ENCODE results near the gene ARHGEF4. TPM values are rescaled to one million over a fixed set of nuclear protein-coding genes. Genes with fewer than 3 reads are reported as not detected.
"Not testable (repeated sequence)": the region's sequence is repeated elsewhere in the genome, so short reads cannot be mapped to it uniquely, and the experiment has no call there.

The ARHGEF4 gene
- total and polyA plus RNA-seq, 2 donors, result 7.0 to 18.2 TPM

DNA sequence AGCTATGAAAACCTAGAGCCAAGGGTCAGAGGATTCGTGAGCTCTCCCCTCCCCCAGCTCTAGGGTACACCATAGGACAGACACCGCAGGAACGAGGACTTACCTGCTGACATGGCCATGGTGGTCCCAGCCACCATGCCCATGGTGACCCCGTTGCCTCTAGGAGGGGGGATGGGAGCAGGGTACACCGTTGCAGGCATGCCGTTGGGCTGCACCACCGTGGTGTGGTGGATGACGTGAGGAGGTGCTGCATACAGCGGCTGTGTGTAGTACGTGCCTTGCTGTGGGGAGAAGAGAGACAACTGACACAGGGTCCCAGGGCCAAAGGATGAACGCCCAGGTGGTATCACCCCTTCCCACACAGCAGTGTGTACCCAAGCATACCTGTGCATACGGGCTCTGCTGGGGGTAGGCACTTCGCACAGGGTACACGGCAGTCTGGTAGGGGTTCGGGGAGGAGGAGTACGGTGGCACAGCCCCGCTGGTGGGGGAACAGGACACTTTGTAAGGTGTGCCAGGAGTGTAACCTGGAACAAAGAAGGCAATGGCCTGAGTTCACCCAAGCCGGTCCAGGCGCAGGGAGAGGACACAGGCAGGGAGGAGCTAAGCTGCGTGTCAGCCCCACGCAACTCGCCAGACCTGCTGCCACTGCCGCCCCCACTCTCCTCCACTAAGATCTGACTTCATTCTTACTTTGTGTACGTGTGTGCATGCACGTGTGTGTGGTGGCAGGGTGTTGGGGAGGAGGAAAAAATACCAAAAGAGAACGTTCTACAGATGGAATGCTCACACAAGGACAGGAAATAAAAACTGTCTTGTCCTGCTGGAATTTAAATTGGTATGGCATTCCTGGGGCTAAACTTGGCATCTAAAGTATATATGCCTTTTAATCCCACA lies 218.7 kb downstream of the ARHGEF4 start:
- no peaks in the 10 kb centered on the region for H3K36me3 ChIP-seq (ENCODE audit: insufficient read depth)
- 87% methylated on average over 26 of the region's 26 CpGs for WGBS
- H3K4me3 ChIP-seq (ENCODE audit: low read depth, low read length), result no peak overlapping the region
- H3K27ac ChIP-seq (ENCODE audit: low read depth), result no peak overlapping the region
- H3K4me1 ChIP-seq (ENCODE audit: insufficient read depth), result no peaks in the 10 kb centered on the region
- no peak for DNase-seq (ENCODE audit: extremely low spot score)

DNA sequence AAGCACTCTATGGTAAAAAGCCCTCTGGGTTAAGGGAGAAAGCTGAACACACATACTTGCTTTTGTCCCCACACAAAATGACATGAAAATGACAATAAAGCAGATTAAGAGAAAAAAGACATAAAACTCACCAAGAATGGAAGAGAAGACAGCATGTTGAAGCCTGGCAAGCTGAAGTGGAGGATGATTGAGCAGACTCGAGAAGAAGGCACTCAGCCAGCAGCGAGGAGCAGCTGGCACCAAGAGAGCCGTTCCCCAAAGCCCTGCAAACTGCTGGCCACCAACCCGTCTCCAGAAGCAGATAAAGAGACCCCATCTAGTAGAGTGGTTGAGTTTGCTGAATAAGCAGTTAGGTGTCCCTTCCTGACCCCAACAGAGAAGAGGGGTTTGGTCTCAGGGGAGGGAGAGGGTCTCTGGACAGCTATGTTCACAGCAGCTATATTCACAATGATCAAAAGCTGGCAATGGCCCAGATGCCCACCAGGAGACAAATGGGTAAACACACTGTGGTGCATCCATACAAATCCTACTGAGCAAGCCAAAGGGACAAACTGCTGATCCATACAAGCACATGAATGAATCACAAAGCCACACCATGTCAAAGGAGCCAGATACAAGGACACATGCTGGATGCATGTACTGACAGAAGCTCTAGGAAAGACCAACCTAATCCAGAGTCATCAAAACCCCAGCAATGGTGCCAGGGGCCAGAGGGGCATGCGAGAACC lies 219.7 kb downstream of the ARHGEF4 start:
- Histone ChIP-seq H3K4me3 (ENCODE audit: low read depth, low read length) (no peak overlapping the region), H3K27ac (ENCODE audit: low read depth) (no peak overlapping the region), H3K4me1 (ENCODE audit: insufficient read depth) (no peaks in the 10 kb centered on the region), H3K36me3 (ENCODE audit: insufficient read depth) (no peaks in the 10 kb centered on the region)
- no peak for DNase-seq (ENCODE audit: extremely low spot score)
- 61% methylated on average over 5 of the region's 5 CpGs for WGBS

DNA sequence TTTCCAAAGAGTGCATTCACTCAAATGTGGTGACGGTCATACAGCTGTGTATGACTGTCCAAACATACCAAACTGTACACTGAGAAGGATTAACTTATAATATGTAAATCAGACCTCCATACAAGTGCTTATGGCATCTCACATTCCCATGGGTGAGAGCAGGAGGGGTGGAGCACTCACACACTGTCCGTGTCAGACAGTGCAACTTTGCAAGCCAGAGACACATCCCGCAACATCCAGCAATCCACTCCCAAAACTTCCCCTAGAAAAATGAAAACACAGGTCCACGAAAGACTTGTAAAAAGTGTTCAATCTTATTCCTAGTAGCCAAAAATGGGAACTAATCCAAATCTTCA lies 220.2 kb downstream of the ARHGEF4 start:
- Histone ChIP-seq H3K4me1 (ENCODE audit: insufficient read depth) (no peaks in the 10 kb centered on the region), H3K36me3 (ENCODE audit: insufficient read depth) (no peaks in the 10 kb centered on the region)
- 71% methylated on average over 4 of the region's 4 CpGs for WGBS

DNA sequence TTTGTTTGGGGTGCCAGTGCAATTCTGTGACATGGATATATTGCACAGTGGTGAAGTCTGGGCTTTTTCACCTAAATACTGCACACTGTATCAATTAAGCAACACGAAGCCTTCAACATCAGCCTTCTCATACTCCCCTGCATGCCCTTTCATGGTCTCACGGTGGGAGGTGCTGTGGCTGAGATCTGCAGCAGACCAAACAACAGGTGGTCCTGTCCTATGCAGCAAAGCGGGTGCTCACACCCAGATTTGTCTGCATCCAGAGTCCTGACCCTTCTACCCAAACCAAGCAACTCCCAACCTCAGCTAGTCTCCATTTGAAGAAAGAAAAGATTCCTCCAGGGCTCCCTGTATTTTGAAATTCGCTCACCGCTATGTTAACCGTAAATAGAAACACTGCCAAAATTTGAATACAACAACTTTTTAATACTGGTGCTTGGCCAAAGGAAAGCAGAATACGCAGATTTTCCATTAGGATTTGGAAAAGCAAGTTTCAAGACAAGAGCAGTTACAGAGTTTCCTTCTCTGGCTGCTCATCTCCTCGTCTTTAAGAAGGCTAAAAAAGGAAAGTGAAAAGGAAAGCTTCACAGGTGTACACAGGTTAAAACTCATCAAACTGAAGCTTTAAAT lies 221.6 kb downstream of the ARHGEF4 start:
- Histone ChIP-seq H3K36me3 (ENCODE audit: insufficient read depth) (no peaks in the 10 kb centered on the region), H3K4me3 (ENCODE audit: low read depth, low read length) (no peak overlapping the region), H3K27ac (ENCODE audit: low read depth) (no peak overlapping the region), H3K4me1 (ENCODE audit: insufficient read depth) (no peaks in the 10 kb centered on the region)
- no peak for DNase-seq (ENCODE audit: extremely low spot score)
- WGBS, result 76% methylated on average over 8 of the region's 8 CpGs

More for the DNA sequence above, 220.2 kb downstream of the ARHGEF4 start:
- Histone ChIP-seq H3K27ac (ENCODE audit: low read depth) (no peak overlapping the region), H3K4me3 (ENCODE audit: low read depth, low read length) (no peak overlapping the region)
- no peak for DNase-seq (ENCODE audit: extremely low spot score)

DNA sequence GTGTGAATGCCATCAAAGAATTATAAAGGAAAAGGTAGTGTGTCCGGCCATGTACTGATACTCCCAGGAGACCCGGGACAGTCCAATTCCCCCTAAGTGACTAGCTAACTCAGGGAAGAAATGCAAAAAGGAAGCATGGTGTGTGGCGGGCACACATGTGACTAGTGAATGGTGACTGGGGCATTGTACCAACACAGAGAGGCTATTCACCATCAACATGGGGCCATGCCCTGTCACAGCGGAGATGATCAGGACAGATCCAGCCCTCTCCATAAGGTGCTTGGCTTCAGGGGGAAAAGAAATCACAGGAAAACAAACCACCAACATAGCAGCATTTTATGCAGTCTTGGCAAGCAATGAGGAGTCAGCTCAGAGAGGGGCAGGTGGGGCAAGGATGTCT lies 222.2 kb downstream of the ARHGEF4 start:
- WGBS, result 95% methylated on average over 4 of the region's 4 CpGs
- Histone ChIP-seq H3K4me3 (ENCODE audit: low read depth, low read length) (no peak overlapping the region), H3K36me3 (ENCODE audit: insufficient read depth) (no peaks in the 10 kb centered on the region), H3K4me1 (ENCODE audit: insufficient read depth) (peaks cover 3% of the 10 kb centered on the region), H3K27ac (ENCODE audit: low read depth) (no peak overlapping the region)
- DNase-seq (ENCODE audit: extremely low spot score), result no peak

DNA sequence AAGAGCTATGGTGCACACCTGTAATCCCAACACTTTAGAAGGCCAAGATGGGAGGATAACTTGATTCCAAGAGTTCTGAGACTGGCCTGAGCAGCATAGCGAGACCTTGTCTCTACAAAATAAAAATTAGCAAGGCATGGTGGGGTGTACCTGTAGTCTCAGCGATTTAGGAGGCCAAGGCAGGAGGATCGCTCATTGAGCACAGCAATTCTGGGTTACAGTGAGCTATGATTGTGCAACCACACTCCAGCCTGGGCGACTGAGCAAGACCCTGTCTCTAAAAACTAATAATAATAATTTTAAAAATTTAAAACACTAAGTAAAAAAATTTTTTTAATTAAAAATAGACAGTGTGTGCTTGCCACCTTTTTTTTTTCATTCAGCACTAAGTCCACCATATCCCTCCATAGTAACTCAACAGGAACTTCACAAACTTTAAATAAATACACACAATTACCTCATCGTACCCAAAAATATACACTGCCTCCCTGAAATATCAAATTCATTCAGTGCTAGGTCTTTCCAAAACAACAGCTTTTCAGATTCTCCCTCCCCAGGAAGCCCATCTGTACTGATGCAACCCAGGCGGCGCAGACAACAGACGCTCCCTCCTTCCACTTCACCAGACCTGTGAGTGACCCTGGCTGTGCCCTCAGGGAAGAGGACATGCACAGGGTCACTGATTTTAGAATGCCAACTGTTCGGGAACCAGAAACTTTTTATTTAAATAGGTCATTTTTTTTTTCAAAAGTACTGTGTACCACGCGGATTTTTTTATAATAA lies 227.0 kb downstream of the ARHGEF4 start:
- Histone ChIP-seq H3K4me1 (ENCODE audit: insufficient read depth) (peaks cover 3% of the 10 kb centered on the region), H3K4me3 (ENCODE audit: low read depth, low read length) (no peak overlapping the region), H3K27ac (ENCODE audit: low read depth) (no peak overlapping the region), H3K36me3 (ENCODE audit: insufficient read depth) (no peaks in the 10 kb centered on the region)
- DNase-seq (ENCODE audit: extremely low spot score), result no peak
- WGBS, result 86% methylated on average over 11 of the region's 11 CpGs

DNA sequence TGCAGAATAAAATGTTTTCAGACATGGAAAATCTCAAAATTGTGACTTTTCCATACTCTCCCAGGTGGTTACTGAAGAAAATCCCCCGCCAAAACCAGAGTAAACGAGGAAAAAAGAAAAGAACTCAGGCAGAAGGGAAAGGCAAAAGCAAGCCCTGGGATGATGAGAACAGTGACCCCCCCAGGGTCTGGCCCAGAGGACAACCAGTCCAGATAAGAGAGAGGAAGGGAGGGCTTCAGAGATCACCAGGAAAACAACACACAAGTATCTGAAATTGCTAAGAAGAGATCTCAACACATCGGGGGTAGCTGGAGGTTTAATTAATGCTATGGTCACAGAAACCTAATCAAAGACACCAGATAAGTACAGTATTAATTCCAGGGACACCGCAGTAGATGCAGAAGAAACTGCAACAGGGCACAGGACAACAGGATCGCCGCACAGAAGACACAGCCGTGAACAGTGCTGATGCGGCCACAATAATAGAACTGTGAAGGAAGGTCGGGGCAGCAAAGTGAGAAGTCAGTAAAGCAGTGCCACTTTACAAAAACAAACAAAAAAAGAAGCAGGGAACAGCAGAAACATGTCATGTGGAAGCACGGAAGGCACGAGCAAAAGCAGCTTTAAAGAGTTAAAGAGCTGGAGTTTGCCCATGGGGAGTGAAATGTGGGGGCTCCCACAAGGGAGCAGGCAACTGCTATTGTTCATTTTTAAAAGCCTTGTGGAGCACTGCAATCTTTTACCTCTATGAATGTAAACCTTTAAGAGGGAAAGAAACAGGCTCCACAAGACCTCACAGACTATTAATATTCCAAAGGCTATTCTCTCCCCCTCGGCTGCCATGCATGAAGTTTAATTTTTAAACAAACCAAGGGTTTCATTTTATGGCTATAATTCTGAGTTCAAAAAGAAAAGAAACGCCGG lies 228.1 kb downstream of the ARHGEF4 start:
- Histone ChIP-seq H3K27ac (ENCODE audit: low read depth) (no peak overlapping the region), H3K4me3 (ENCODE audit: low read depth, low read length) (no peak overlapping the region), H3K4me1 (ENCODE audit: insufficient read depth) (peaks cover 3% of the 10 kb centered on the region), H3K36me3 (ENCODE audit: insufficient read depth) (no peaks in the 10 kb centered on the region)
- DNase-seq (ENCODE audit: extremely low spot score), result no peak
- 72% methylated on average over 14 of the region's 14 CpGs for WGBS

DNA sequence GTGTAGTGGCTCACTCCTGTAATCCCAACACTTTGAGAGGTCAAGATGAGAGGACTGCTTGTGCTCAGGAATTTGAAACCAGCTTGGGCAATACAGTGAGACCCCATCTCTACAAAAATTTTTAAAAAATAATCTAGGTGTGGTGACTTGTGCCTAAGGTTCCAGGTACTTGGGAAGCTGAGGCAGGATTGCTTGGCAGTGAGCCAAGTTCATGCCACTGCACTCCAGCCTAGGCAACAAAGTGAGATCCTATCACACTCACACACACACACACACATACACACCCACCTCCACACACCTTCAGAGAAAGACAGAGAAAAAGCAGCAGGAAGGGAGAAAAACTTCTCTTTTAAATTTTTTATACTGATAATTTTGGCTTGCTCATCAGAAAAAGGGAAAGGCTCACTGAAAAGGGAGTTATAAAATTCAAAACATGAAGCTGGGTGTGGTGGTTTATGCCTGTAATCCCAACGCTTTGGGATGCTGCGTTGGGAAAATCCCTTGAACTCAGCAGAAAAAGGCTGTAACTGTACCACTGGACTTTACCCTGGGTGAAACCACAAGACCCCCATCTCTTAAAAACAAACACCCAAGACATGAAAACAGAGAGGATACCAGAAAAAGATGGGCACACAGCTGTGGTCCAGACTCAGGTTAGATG lies 230.9 kb downstream of the ARHGEF4 start:
- WGBS, result 31% methylated on average over 2 of the region's 2 CpGs
- Histone ChIP-seq H3K27ac (ENCODE audit: low read depth) (no peak overlapping the region), H3K36me3 (ENCODE audit: insufficient read depth) (peaks cover 4% of the 10 kb centered on the region), H3K4me3 (ENCODE audit: low read depth, low read length) (no peak overlapping the region), H3K4me1 (ENCODE audit: insufficient read depth) (peaks cover 3% of the 10 kb centered on the region)
- DNase-seq (ENCODE audit: extremely low spot score), result no peak

DNA sequence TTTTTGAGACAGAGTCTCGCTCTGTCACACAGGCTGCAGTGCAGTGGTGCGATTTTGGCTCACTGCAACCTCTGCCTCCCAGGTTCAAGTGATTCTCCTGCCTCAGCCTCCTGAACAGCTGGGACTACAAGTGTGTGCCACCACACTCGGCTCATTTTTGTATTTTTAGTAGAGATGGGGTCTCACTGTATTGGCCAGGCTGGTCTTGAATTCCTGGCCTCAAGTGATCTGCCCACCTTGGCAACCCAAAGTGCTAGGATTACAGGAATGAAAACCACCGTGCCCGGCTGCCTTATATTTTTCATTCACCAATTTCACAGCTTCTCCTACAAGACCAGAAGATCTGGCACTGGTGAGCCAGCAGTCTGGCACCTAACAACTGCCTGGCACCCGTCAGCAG lies 231.5 kb downstream of the ARHGEF4 start:
- H3K27ac ChIP-seq (ENCODE audit: low read depth); H3K4me3 ChIP-seq (ENCODE audit: low read depth, low read length); H3K4me1 ChIP-seq (ENCODE audit: insufficient read depth); H3K36me3 ChIP-seq (ENCODE audit: insufficient read depth); DNase-seq (ENCODE audit: extremely low spot score): not testable (repeated sequence)
- WGBS, result 97% methylated on average over 6 of the region's 6 CpGs

DNA sequence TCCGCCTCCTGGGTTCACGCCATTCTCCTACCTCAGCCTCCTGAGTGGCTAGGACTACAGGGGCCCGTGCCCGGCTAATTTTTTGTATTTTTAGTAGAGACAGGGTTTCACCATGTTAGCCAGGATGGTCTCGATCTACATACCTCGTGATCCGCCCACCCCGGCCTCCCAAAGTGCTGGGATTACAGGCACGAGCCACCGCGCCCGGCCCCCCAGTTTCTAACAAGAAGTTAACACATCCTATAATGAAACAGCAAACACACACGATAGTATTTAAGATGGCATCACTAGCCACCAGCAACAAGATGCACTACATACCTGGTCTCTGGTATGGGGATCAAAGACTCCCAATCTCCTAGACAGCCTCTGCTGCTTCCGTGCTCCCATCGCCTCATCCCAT lies 238.9 kb downstream of the ARHGEF4 start:
- not testable (repeated sequence) for H3K4me3 ChIP-seq (ENCODE audit: low read depth, low read length); H3K36me3 ChIP-seq (ENCODE audit: insufficient read depth); DNase-seq (ENCODE audit: extremely low spot score); H3K4me1 ChIP-seq (ENCODE audit: insufficient read depth); H3K27ac ChIP-seq (ENCODE audit: low read depth)
- 97% methylated on average over 15 of the region's 15 CpGs for WGBS

DNA sequence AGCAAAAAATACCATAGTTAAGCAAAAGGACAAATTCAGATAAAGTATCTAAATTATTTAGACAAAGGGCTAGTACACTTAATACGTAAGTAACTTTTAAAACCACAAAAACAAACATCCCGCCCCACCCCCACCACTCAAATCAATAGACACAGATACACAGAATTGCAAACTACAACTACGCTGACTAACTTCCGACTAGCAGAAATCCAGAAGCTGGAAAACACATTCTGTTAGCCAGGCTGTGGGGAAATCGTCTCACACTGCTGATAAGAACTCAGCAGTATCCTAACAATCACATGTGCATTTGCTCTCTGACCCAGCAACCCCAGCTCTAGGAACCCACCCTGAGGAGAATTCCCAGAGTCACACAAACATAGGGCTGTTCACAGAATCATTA lies 240.0 kb downstream of the ARHGEF4 start:
- Histone ChIP-seq H3K36me3 (ENCODE audit: insufficient read depth) (peaks cover under 1% of the 10 kb centered on the region), H3K27ac (ENCODE audit: low read depth) (no peak overlapping the region), H3K4me1 (ENCODE audit: insufficient read depth) (no peaks in the 10 kb centered on the region), H3K4me3 (ENCODE audit: low read depth, low read length) (no peak overlapping the region)
- WGBS, result 76% methylated on average over 5 of the region's 5 CpGs
- DNase-seq (ENCODE audit: extremely low spot score), result no peak

DNA sequence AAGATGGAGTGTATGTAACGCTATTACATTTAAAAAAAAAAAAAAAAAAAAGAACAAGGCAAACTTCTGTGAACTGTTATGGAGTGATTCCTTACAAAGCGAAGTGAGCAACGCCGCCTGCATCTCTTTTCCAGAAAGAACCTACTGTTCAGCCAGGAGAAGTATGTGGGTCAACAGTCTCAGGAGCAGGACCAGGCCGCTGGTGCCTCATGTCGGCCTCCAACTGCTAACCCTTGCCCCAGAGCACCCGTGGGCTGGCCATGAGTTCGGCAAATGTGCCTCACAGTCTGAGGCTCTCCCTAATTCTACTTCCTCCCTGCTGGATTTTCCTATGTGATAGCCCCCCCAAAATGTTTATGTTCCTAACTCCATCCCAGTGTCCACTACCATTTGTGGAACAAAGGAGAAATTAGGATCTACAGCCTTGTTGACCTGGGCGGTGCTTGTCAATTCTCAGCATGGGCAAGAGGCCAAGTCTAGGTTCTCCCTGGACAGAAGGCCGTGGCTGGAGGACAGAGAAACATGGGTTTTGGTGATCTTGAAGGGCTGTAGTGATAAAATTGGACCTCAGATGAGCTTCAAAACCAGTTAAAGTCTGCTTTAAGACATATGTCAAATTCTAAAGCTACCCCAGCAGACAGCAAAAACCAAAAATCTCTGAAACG lies 240.6 kb downstream of the ARHGEF4 start:
- Histone ChIP-seq H3K4me3 (ENCODE audit: low read depth, low read length) (no peak overlapping the region), H3K27ac (ENCODE audit: low read depth) (no peak overlapping the region), H3K4me1 (ENCODE audit: insufficient read depth) (no peaks in the 10 kb centered on the region), H3K36me3 (ENCODE audit: insufficient read depth) (no peaks in the 10 kb centered on the region)
- 86% methylated on average over 11 of the region's 11 CpGs for WGBS
- DNase-seq (ENCODE audit: extremely low spot score), result no peak
